ENCODE data around the gene KRT9.

DNA sequence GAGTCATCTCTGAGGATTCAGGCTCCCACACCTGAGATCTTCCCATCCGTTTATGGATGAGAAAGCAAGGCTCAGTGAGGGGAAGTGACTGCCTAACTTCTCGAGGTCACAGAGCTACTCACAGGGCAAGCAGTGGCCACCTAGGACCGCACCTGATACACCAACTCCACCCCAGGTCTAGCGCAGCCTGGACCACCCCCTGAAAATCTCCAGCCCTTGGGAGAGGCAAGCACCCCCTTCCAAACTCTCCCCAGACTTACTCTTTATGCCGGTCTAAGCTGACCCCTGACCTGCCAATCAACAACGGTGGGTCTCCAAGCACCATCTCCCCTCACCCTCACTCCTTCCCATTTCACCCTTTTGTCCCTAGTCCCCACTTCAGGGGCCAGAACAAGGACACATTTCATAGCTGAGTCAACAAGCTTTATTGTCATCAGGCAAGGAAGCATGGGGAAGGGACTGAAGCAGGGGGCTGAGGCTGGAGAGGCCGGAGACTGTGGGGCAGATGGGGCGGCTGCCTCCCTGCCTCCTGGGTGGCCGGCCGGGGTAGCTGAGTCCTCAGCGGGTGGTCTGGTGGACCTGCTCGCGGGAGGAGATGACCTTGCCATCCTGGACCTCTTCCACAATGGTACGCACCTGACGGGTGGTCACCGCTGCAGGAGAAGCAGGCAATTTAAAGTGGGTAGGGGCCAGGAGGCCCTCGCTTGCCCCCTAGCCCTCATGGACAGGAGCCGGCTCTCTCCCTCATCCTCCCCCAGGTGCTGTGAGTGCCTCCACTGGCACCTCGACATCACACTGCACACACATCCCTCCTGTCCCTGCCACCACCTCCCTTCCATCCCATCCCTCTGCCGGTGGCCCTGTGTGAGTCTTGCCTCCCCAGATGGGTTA lies 47.4 kb upstream of the KRT9 start:
- no peak for TF ChIP-seq POLR2A (IDR thresholded peaks at IDR 0.05)
- TF ChIP-seq, protein P1, sequence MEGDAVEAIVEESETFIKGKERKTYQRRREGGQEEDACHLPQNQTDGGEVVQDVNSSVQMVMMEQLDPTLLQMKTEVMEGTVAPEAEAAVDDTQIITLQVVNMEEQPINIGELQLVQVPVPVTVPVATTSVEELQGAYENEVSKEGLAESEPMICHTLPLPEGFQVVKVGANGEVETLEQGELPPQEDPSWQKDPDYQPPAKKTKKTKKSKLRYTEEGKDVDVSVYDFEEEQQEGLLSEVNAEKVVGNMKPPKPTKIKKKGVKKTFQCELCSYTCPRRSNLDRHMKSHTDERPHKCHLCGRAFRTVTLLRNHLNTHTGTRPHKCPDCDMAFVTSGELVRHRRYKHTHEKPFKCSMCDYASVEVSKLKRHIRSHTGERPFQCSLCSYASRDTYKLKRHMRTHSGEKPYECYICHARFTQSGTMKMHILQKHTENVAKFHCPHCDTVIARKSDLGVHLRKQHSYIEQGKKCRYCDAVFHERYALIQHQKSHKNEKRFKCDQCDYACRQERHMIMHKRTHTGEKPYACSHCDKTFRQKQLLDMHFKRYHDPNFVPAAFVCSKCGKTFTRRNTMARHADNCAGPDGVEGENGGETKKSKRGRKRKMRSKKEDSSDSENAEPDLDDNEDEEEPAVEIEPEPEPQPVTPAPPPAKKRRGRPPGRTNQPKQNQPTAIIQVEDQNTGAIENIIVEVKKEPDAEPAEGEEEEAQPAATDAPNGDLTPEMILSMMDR (IDR thresholded peaks at IDR 0.05), result no peak

Data from uterus (tissue), 2 donors.